22Rv1 (cell line): Measurements from ENCODE around the gene GP1BB.

Experiments used
- CTCF ChIP-seq: fragments of 450-650 bp; IDR thresholded peaks from 2 replicates; pipeline ENCODE4 v1.5.1; 2017; ENCODE audit warnings: mild to moderate bottlenecking
- ZFX ChIP-seq: fragments of 450-650 bp; IDR thresholded peaks from 2 replicates; pipeline ENCODE4 v1.6.1; 2017; ENCODE audit warnings: antibody characterized with exemption, borderline replicate concordance

DNA sequence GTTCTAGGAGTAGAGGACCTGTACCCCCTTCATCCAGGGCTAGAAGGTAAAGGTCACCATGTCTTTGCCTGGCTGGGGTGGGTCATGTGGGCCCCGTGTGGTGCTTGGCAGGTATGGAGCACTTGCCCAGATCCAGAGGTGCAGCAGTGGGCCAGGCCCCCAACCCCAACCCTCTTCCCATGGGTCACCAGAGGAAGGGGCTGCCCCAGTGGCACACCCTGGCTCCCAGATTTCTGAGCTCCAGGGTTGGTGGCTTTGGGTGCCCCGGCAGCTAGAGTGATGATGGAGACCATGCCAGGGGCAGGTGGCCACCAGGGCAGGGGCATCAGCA, 2.4 kb upstream of the GP1BB start:
- TF ChIP-seq CTCF = no peak
- TF ChIP-seq ZFX = no peak
